ENCODE measurements around the gene TRIM71.
A peak's percentile ranks its signal among the peaks of the same experiment; 100 is the strongest.
"Not testable (repeated sequence)": the region's sequence is repeated elsewhere in the genome, so short reads cannot be mapped to it uniquely, and the experiment has no call there.

The TRIM71 gene

DNA sequence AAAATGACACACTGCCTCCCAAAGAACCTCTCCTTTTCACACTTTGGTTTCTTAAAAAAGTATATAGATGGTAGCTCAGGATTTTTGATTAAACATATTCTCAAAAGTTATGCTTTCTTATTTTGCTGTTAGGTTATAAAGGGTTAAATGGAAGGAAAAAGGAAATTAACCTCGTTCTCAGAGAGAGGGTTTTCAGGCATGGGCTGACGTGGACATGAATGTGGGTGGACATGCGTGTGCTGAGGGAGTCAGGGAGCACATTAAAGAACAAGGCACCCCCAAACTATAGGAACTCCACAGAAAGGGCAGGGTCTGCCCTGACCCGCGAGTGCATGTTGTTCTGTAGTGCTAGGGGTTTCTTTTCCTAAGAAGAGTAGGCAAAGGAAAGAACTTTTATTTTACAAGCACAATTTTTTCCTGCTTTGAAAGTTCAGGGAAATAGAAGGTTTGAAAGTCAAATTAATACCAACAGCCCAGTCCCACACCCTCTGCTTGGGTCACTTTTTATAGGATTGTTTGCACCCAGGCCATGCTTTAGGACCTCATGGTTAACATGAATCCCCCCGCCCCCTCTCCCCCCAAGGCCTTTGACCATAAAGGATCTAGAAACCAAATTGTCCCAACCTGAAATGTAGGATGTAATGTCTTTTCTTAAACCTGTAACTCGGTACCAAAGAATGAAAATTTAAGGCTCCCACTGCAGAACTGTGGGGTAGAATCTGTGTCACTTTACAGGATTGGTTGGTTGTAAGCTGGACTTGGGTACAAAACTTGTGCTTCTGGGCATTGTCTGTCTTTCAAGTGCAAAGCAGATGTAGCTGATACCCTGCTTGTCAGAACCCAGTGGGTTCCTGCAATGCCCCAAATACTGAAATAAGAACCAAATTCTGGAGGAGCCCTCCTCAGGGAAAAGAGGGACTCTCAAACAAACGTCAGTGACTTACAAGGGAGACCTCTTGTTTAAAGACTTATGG is 75.1 kb downstream of the TRIM71 start:
- no peak for DNase-seq

DNA sequence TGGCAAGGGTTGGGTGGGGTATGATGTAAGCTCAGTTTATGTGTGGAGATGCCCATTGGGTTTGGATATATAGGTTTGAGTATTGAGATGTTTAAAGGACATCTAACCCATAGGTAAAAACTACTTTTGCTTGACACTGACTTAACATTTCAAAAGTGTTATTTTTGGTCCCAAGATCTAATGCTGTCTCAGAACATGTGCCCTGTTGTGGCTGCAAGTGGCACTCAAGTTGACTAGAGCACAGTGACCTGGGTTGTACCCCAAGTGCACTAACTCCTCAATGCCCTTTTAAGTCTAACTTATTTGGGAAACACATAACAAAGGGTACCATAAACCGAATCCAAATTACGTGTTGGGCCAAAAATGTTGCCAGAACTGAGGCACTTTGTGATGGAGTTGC is 77.2 kb downstream of the TRIM71 start:
- no peak for DNase-seq

DNA sequence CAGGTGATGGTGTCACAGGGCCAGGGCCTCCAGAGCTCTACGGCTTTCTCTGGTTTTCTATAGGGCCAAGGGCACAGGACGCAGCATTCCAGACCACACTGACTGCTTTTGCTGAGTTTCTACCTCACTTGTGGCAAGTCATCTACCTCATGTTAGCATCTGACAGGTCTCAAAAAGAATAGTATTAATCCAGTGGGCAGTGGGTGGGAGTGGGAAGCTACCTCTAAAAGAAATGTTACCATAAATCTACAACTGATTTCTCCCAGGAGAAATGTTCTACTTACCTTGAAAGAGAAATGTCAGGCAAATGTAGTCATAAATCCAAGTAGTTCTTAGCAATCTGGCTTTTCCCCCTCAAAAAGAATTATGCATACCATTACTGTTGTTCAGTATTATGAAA is 77.9 kb downstream of the TRIM71 start:
- no peak for DNase-seq

DNA sequence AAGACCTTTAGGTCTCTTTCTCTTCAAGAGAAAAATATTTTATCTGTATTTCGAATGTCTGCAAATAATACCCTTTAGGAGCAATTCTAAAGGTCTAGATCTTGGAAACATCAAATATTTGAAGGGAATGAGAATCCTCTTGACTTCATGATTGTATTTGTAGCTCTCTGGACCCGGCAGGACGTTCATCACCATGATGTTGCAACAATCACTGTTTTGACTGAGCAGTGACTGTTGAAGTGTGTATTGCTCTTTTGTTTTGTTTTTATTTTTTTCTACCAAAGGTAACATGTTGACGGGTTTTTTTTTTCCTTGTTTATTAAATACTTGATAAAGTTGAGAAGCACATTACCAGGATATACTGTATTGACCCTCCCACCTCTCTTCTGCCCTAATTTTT is 78.3 kb downstream of the TRIM71 start:
- no peak for DNase-seq

DNA sequence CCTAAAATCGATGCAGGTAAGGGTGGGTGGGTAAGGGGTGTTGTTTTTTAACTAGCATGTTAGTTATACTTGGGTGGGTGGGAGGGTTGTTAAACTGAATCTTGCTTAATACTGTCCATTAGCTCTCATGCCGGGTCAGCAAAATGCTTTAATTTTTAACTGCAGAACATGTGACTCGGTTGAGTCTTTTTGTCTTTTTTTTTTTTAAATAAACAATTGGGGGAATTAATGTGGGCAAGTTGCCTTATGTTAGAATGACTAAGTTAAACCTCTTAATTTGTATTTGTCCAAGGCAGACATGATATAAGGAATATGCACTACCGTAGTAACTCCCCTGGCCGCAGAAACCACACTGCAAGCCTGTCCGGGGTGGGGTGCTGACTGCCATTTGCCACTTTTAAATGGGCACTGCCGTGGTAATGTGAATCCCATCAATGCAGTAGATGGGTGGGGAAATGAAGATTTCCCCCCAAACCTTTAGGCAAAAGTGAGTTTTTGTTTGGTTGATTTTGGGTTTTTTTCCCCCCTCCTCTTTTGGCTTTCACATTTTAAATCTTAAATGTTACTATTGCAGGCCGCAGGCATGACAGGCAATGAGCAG is 79.3 kb downstream of the TRIM71 start:
- no peak for DNase-seq

DNA sequence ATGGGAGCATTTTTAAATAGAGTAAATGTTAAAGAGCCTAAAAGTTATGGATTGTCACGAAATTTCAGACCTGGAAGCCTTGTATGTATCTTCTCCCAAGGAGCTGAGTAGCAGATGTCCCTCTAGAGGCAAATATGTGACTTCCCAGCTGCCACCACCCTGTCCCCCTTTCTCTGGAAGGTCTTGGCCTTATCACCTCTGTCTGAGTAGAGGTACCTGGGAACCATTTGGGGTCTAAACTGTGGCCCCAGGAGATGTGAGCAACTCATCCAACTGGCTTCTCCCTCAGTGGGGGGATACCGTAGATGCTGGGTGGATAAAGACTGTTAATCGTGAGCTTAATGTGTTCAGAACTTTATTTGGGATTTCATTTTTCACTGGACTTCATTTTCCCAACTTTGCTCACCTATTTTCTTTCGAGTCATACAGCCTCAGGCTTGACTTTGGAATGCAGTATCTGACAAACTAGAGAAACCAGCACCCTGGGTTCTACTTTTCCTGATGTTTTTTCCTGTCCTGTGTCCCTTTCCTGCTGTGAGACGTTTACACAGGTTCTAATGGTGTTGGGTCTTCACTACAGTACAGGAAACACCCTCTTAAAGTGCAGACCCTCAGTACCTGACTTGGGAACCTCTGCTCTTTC is 80.3 kb downstream of the TRIM71 start:
- no peak for DNase-seq

DNA sequence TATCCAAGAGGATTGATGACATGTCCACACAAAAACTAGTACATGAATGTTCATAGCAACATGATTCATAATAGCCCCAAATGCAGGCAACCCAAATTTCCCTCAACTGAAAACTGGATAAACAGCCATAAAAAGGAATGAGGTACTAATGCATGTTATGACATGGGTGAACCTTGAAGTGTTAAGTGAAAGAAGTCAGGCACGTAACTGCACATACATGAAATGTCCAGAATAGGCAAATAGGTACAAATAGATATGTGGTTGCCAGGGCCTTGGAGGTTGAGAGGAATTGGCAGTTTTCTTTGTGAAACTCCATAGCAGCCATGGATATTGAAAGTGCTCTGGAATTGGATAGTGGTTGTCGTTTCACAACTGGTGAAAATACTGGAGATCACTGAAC is 81.5 kb downstream of the TRIM71 start:
- no peak for DNase-seq

DNA sequence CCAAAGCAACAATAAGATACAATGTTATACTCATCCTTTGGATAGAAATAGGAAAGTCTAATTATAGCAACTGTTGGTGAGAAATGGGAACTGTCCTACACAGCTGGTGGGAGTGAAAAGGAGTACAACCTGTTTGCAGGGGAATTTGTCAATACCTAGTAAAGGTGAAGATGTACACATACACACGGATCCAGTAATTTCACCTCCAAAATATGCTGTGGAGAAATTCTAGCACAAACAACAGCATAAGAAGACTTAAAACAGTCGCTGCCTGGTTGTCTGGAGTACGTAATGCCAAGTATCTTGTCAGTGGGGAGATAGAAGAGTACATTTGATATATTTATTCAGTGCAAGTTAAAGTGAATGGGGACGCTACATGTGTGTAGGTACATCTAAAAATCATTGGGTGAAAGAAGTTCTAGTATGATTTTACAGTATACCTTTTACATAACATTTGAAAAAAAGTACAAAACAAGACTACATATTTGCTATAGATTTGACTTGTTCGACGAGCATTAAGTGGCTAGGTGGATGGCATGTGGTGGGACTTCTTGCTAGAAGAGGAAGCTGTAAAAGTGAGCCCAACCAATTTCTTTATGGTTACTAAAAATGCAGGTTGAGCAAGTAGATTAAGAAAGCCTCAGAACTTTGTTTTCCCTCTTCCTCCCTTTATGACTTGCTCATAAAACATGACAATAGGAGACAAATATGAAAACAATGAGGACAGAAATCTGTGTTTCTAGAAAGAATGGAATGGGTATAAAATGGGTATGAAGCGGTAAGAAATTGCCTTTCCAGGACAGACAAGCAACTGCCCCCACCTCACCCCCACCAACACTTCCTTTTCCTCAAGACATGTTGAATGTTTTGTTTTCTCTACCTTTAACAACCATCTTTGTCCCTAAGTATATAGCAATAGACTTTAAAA is 83.5 kb downstream of the TRIM71 start:
- DNase-seq = no peak

DNA sequence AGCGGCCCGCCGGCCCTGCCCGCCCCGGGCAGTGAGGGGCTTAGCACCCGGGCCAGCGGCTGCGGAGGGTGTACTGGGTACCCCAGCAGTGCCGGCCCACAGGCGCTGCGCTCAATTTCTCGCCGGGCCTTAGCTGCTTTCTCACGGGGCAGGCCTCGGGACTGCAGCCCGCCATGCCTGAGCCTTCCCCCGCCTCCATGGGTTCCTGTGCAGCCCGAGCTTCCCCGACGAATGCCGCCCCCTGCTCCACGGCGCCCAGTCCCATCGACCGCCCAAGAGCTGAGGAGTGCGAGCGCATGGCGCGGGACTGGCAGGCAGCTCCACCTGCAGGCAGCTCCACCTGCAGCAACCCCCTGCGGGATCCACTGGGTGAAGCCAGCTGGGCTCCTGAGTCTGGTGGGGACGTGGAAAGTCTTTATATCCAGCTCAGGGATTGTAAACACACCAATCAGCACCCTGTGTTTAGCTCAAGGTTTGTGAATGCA is 85.1 kb downstream of the TRIM71 start:
- DNase-seq = peak; percentile 94

DNA sequence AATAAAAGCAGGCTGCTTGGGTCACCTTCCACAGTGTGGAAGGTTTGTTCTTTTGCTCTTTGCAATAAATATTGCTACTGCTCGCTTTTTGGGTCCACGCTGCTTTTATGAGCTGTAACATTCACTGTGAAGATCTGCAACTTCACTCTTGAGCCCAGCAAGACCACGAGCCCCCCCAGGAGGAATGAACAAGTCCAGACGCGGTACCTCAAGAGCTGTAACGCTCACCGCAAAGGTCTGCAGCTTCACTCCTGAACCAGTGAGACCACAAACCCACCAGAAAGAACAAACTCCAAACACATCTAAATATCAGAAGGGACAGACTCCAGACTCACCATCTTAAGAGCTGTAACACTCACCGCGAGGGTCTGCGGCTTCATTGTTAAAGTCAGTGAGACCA is 86.2 kb downstream of the TRIM71 start:
- no peak for DNase-seq

DNA sequence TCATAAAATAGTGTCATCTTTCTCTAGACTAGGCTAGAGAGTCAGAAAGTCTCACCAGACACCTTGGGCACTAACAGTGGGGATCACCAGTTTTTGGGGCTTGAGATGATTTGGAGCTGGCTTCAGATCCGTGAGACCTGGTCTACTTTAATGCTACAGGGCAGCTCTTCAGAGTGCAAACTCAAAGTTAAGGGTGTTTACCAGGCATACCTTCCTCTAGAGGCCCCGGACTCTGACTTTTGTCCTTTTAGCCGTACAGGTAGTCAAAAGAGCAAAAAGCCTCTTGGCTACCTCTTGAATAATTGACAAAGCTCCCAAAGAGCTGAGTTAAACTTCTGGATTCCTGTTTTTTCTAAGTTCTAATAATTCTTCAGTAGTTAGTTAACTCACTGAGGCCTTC is 92.2 kb downstream of the TRIM71 start:
- DNase-seq = no peak

DNA sequence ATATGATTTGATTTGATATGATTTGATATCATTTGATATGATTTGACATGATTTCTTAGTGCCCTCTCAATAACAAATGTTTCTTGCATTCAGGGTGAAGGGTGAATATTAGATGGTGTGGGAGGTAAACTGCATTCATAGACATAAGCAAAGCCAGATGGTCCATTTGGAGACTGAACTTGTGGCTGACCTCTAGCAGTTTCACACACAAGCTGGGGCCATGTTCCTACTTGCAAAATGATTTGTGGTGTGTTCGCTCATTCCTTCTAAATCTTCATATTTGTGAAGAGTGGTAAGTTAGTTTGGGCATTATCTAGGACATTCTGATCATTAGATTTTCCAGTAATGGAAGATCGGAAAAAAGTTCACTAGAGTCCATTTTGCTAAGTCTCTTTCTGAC is 93.2 kb downstream of the TRIM71 start:
- no peak for DNase-seq

DNA sequence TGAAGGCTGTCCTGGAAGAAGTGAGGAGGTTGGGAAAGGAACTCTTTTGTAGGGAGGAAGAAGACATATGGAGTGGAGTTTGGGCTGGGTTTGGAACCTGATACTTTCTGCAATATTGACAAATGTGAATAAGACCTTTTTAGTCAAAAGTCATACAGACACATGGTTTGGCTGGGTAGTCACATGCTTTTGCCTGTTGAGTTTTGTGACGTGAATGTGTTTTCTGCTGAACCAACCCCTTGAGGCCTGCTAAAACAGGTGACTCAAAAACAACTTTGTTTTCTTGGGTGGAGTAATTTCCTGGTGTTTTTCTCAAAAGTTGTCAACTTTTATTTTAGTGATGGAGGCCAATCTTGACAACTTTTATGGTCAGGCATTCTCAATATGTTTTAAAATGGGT is 94.2 kb downstream of the TRIM71 start:
- DNase-seq = no peak

DNA sequence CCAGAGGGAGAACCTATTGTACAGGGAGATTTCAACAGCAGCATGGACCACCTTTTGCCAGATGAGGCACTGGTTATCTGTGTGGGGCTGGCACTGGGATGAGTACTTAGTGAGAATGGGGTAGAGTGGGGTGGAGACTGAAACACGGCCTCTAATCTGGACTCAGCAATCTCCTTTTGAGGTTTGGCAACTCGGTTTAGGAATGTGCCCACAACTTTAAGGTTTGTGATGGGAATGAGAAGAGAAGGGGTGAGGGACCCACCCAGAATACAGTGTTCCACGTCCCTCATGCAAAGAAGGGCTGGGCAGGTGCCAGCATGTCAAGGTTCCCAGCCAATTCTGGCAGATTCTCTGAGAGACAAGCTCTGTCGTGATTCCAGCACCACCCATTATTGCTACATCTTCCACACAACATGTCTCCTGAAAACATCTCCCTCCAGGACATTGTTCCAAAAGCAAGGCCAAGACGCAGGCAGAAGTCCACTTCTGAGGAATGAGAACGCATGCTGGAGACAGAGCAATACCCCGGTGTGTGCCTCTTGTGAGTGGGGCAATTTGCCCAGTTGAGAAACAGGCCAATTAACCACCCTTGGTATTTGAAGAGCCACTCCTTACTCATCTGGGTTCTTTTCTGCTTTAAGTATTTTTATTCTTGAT is 96.1 kb downstream of the TRIM71 start:
- DNase-seq = no peak

DNA sequence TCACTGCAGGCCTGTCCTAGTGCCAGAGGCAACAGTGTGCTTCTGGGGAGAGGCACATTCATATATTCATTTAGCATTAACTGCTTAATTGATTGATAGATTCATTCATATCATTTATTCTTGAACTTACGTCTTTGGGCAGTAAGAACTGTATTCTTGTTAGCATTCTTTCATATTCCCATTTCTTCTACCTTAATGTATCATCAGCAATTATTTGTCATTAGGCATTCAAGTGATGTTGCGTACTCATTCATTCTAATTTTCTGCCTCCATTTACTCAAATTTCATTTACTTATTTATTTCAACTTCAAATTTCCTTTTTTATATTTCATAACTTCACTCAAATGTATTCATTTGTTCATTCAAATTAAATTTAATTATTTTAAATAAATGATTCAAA is 102.1 kb downstream of the TRIM71 start:
- DNase-seq = no peak

DNA sequence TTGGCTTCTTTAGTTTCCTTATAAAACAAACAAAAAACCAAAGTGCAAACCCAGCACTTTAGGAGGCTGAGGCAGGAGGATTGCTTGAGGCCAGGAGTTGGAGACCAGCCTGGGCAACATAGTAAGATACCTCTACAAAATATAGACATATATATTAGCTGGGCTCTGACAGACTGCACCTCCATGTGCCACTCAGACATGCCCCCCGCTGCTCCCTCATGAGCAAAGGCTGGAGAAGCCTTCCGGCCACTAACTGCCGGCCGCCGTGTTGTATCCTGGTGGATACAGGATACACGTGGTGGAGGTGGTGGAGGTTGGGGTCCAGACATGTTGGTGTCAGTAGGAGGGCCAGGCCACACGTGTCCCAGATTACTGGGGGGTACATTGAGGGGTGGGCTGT is 104.3 kb downstream of the TRIM71 start:
- DNase-seq = no peak

DNA sequence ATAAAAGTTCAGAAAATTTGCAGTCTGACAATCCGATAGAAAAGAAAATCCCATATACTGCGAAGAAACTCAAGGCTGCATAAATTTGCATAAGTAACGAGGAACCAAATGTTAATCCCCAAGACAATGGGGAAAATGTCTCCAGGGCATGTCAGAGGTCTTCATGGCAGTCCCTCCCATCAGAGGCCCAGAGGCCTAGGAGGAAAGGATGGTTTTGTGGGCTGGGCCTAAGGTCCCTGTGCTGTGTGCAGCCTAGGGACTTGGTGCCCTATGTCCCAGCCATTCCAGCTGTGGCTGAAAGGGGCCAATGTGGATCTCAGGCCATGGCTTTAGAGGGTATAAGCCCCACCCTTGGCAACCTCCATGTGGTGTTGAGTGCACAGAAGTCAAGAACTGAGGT is 112.4 kb downstream of the TRIM71 start:
- no peak for DNase-seq

DNA sequence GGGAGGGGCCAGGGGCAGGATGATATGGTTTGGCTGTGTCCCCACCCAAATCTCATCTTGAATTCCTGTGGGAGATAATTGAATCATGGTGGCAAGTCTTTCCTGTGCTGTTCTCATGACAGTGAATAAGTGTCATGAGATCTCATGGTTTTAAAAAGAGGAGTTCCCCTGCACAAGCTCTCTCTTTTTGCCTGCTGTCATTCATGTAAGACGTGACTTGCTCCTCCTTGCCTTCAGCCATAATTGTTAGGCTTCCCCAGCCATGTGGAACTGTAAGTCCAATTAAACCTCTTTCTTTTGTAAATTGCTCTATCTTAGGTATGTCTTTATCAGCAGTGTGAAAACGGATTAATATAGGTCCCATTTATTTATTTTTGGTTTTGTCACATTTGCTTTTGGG is 113.5 kb downstream of the TRIM71 start:
- peak; percentile 7 for DNase-seq

DNA sequence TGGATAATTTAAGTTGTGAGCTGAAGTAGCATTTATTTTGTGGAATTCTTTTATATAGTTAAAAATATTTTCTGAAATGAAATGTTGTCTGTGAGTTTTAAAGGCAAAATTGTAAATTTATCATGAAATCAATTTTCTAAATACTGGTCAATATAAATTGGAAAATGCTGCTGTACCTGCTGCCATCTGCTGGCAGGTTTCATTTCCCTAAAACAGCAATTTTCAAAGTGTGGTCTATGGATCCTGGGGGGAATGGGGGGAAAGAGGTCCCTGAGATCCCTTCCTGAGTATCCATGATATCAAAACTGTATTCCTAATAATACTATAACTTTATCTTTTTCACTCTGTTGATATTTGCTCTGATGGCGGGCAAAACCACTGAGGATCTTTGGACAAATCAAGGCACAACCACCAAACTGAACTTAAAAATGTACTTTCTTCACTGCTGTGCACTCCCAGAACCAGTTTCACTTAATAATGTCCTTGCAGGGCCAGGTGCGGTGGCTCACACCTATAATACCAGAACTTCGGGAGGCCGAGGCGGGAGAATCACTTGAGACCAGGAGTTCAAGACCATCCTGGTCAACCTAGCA is 116.4 kb downstream of the TRIM71 start:
- DNase-seq = peak; percentile 41

DNA sequence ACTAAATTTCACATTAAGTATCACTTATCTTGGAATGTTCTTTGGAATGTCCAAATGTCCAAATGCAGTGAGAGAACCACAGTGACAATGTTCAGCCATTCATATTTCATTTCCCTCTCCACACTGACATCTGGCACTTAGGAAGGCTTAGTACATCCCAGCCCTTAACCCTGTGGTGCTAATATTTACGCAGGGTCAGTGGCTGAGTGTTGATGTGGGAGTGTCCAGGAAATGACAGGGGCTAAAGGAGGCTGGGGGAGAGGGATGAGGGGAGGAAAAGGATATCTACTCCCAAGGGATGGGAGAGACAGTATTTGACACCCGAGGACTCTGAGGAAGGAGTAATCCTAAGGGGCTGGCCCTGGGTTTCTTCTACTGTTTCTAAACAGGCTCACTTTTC is 119.5 kb downstream of the TRIM71 start:
- DNase-seq = peak; percentile 21

DNA sequence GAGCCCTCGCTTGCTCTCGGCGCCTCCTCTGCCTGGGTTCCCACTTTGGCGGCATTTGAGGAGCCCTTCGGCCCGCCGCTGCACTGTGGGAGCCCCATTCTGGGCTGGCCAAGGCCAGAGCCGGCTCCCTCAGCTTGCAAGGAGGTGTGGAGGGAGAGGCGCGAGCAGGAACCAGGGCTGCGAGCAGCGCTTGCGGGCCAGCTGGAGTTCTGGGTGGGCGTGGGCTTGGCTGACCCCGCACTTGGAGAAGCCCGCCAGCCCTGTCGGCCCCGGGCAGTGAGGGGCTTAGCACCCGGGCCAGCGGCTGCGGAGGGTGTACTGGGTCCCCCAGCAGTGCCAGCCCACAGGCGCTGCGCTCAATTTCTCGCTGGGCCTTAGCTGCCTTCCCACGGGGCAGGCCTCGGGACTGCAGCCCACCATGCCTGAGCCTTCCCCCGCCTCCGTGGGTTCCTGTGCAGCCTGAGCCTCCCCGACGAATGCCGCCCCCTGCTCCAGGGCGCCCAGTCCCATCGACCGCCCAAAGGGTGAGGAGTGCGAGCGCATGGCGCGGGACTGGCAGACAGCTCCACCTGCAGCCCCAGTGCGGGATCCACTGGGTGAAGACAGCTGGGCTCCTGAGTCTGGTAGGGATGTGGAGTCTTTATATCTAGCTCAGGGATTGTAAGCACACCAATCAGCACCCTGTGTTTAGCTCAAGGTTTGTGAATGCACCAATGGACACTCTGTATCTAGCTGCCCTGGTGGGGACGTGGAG is 121.9 kb downstream of the TRIM71 start:
- not testable (repeated sequence) for DNase-seq
